Calu3 (cell line): ENCODE data around the gene PCDHGB2. TPM values are rescaled to one million over a fixed set of nuclear protein-coding genes. Genes with fewer than 3 reads are reported as not detected.
"Not testable (repeated sequence)": the region's sequence is repeated elsewhere in the genome, so short reads cannot be mapped to it uniquely, and the experiment has no call there.

ENCODE experiments used
- BruUV-seq: library from RNA; stranded (reverse); fragments of 400-500 nt; replicated peaks from 2 replicates; lab custom pipeline; 2021; lab: Mats Ljungman, UMichigan
- CTCF ChIA-PET: fragments of 300-600 bp; sonication (Branson Sonifier 250); formaldehyde crosslinking; loops from one replicate; lab custom pipeline; 2022; ENCODE audit warnings: antibody characterized with exemption; lab: Charles Lee
- DNase-seq: peaks from one replicate; pipeline ENCODE4 v3.0.0; 2022
- H3K27ac Mint-ChIP-seq: one replicate; pipeline ENCODE4 v1.8.0; 2022; ENCODE audit warnings: mixed read lengths; ENCODE audit not compliant: unreplicated experiment
- H3K27me3 Mint-ChIP-seq: one replicate; pipeline ENCODE4 v1.8.0; 2022; ENCODE audit warnings: mixed read lengths; ENCODE audit not compliant: unreplicated experiment
- H3K36me3 Mint-ChIP-seq: one replicate; pipeline ENCODE4 v1.8.0; 2022; ENCODE audit warnings: mild to moderate bottlenecking, moderate library complexity, mixed read lengths; ENCODE audit not compliant: insufficient read depth, unreplicated experiment
- H3K4me1 Mint-ChIP-seq: one replicate; pipeline ENCODE4 v1.8.0; 2022; ENCODE audit warnings: mild to moderate bottlenecking, low read depth, mixed read lengths; ENCODE audit not compliant: unreplicated experiment
- H3K4me3 Mint-ChIP-seq: one replicate; pipeline ENCODE4 v1.8.0; 2022; ENCODE audit warnings: mild to moderate bottlenecking, low read depth, moderate library complexity, mixed read lengths; ENCODE audit not compliant: unreplicated experiment
- H3K9me3 Mint-ChIP-seq: one replicate; pipeline ENCODE4 v1.8.0; 2022; ENCODE audit warnings: low read depth, mixed read lengths; ENCODE audit not compliant: unreplicated experiment
- intact Hi-C: fragments of 100-400 bp; cut with micrococcal nuclease; formaldehyde crosslinking; loops from one replicate; pipeline ENCODE4 v1.10.0; 2022; ENCODE audit not compliant: unreplicated experiment
- total RNA-seq: library from RNA; stranded (reverse); gene quantifications from 2 replicates; pipeline ENCODE4 v1.2.3, GENCODE V29; 2022
- TF ChIP-seq, protein P1 (sequence below): fragments of 200-600 bp; IDR thresholded peaks from one replicate; pipeline ENCODE4 v1.8.0; 2022; ENCODE audit warnings: antibody characterized with exemption; ENCODE audit not compliant: unreplicated experiment

PCDHGB2 gene
- total RNA-seq, 1 experiment from 2014 or later = 0.38 TPM

- no TSS peak for BruUV-seq
- TF ChIP-seq, protein P1, sequence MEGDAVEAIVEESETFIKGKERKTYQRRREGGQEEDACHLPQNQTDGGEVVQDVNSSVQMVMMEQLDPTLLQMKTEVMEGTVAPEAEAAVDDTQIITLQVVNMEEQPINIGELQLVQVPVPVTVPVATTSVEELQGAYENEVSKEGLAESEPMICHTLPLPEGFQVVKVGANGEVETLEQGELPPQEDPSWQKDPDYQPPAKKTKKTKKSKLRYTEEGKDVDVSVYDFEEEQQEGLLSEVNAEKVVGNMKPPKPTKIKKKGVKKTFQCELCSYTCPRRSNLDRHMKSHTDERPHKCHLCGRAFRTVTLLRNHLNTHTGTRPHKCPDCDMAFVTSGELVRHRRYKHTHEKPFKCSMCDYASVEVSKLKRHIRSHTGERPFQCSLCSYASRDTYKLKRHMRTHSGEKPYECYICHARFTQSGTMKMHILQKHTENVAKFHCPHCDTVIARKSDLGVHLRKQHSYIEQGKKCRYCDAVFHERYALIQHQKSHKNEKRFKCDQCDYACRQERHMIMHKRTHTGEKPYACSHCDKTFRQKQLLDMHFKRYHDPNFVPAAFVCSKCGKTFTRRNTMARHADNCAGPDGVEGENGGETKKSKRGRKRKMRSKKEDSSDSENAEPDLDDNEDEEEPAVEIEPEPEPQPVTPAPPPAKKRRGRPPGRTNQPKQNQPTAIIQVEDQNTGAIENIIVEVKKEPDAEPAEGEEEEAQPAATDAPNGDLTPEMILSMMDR = no peak
- no peak overlapping the region for H3K4me3 Mint-ChIP-seq
- intact Hi-C loops = no loop called here
- CTCF ChIA-PET = no interaction called here
- no peak overlapping the region for H3K27ac Mint-ChIP-seq
- no peaks in the 10 kb centered on the region for H3K4me1 Mint-ChIP-seq
- H3K9me3 Mint-ChIP-seq = peaks cover 9% of the 10 kb centered on the region
- no peak for DNase-seq
- H3K36me3 Mint-ChIP-seq = peaks cover 9% of the 10 kb centered on the region
- H3K27me3 Mint-ChIP-seq = no peaks in the 10 kb centered on the region
These were observed 12.0 kb downstream of the PCDHGB2 start for GRCh38 chr5:141371572-141372475.

DNA sequence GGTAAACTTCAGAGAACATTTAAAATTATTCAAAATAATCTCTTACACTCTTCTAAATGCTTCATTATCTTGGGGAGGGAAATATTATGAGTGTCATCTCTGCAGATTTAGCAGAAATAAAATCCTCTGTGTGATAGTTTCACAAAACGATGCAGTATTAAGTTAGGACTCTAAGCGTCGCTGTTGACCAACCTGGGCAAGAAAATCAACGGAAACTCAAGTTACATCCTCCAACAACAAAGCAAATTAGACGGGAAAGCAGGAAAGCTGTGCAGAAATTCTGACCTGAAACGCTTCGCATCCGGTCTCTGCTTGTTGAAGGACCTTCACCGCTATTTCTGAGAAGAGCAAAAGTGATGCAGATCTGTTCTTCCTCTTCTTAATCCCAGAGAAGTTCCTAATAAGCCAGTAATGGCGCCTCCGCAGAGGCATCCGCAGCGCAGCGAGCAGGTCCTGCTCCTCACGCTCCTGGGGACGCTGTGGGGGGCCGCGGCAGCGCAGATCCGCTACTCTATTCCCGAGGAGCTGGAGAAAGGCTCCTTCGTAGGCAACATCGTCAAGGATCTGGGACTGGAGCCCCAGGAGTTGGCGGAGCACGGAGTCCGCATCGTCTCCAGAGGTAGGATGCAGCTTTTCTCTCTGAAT is 14.0 kb downstream of the PCDHGB2 start, which contains the start of gene PCDHGA6:
Gene PCDHGA6, plus strand, starts transcription at position 219 of the 645 bp plus-strand sequence. Its CDS starts 193 bp downstream, at position 412.
- CTCF ChIA-PET = no interaction called here
- H3K9me3 Mint-ChIP-seq = peaks cover 9% of the 10 kb centered on the region
- no peak within 1 kb of the TSS for H3K4me3 Mint-ChIP-seq
- no TSS peak for BruUV-seq
- DNase-seq = no peak
- TF ChIP-seq, protein P1 = no peak
- no peaks in the 10 kb centered on the region for H3K27me3 Mint-ChIP-seq
- H3K36me3 Mint-ChIP-seq = peaks cover 9% of the 10 kb centered on the region
- intact Hi-C loops = no loop called here
- H3K4me1 Mint-ChIP-seq = no peaks in the 10 kb centered on the region
- no peak within 1 kb of the TSS for H3K27ac Mint-ChIP-seq

- CTCF ChIA-PET = no interaction called here
- H3K4me3 Mint-ChIP-seq = no peak overlapping the region
- BruUV-seq = no TSS peak
- peaks cover 9% of the 10 kb centered on the region for H3K9me3 Mint-ChIP-seq
- no peak overlapping the region for H3K27ac Mint-ChIP-seq
- no peaks in the 10 kb centered on the region for H3K4me1 Mint-ChIP-seq
- TF ChIP-seq, protein P1 = no peak
- peaks cover 9% of the 10 kb centered on the region for H3K36me3 Mint-ChIP-seq
- DNase-seq = no peak
- no peaks in the 10 kb centered on the region for H3K27me3 Mint-ChIP-seq
- intact Hi-C loops = no loop called here
These were observed 14.8 kb downstream of the PCDHGB2 start for GRCh38 chr5:141374627-141375026.

GRCh38 chr5:141375444-141376155 is 15.8 kb downstream of the PCDHGB2 start:
- H3K36me3 Mint-ChIP-seq, DNase-seq, H3K27ac Mint-ChIP-seq, H3K4me1 Mint-ChIP-seq, H3K27me3 Mint-ChIP-seq, CTCF ChIA-PET, BruUV-seq, intact Hi-C loops, H3K4me3 Mint-ChIP-seq: not testable (repeated sequence)
- H3K9me3 Mint-ChIP-seq = peaks cover 11% of the 10 kb centered on the region
